HG03103 (cell line): ENCODE results near the gene TMEM259.

Experiments used
- ATAC-seq: cut with Tn5 transposase; IDR thresholded peaks from one replicate; pipeline ENCODE4 v1.9.1; 2021; ENCODE audit warnings: low read depth; ENCODE audit not compliant: unreplicated experiment

Gene TMEM259

GRCh38 chr19:990746-991145 is 30.2 kb downstream of the TMEM259 start:
- ATAC-seq, result no peak

DNA sequence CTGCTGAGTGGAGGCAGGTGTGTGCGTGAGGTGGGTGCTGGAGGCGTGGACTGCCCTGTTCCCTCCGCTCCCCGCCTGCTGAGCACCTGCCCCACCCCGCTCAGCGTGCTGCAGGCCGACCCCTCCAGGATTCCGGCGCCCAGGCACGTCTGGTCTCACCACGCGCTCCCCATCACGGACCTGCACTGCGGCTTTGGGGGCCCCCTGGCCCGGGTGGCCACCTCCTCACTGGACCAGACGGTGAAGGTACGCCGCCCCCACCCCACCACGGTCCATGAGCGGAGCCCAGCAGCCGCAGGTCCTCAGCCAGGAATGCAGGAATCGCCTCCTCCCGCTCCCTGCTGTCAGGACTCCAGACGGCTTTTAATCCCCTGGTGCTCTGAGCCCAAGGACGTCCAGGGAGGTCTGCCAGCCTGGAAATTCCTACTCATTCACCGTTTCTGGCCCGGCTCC is 30.8 kb downstream of the TMEM259 start:
- no peak for ATAC-seq

- ATAC-seq, result no peak
Measured at GRCh38 chr19:989381-990081, 31.4 kb downstream of the TMEM259 start.

GRCh38 chr19:988510-988909 is 32.4 kb downstream of the TMEM259 start:
- no peak for ATAC-seq

- no peak for ATAC-seq
Measured at GRCh38 chr19:988081-988480, 32.8 kb downstream of the TMEM259 start.

DNA sequence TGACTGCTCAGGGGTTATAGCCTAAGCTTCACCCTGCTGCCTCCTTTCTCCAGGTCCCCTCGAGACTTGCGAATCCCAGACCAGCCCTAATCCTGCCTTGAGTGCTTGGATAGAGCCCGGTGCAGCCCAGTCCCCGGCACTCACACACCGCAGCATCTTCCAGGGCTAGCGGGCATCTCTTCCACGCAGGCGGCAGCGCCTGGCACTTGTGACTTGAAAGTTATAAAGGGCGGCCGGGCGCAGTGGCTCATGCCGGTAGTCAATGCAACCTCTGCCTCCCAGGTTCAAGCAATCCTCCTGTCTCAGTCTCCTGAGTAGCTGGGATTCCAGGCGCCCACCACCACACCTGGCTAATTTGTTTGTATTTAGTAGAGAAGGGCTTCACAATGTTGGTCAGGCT is 34.8 kb downstream of the TMEM259 start:
- ATAC-seq, result no peak

GRCh38 chr19:984165-984967 is 36.6 kb downstream of the TMEM259 start, which contains the start of gene WDR18:
Gene WDR18, plus strand, starts transcription at chr19:984345. Its CDS starts 9 bp downstream, at chr19:984354.
- ATAC-seq, result peak; percentile 64

DNA sequence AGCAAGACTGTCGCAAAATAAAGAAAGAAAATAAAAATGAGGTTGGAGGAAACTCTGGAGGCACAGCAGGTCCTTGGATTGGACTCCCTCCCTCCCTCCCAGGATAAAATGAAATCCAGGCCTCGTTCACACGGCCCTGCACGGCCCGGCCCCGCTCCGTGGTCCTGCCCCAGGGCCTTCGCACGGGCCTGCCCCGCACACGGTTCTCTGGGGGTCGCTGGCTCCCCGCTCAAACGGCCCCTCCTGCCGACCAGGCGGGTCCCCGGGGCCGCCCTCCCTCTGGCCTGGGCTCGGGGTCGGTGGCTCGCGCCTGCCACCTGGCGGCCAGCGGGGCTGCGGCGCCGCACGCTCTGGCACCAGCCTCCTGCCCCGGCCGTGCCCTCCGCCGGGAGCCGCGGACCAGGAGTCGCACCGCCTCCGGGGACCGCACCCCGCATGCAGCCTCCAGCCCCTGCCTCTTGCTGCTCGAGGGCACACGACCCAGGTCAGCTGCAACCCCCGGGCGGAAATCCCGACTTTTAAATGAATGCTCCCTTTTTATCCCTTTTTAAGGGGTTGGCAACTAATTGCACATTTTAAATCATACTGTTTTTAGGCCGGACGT is 38.3 kb downstream of the TMEM259 start:
- ATAC-seq, result no peak

DNA sequence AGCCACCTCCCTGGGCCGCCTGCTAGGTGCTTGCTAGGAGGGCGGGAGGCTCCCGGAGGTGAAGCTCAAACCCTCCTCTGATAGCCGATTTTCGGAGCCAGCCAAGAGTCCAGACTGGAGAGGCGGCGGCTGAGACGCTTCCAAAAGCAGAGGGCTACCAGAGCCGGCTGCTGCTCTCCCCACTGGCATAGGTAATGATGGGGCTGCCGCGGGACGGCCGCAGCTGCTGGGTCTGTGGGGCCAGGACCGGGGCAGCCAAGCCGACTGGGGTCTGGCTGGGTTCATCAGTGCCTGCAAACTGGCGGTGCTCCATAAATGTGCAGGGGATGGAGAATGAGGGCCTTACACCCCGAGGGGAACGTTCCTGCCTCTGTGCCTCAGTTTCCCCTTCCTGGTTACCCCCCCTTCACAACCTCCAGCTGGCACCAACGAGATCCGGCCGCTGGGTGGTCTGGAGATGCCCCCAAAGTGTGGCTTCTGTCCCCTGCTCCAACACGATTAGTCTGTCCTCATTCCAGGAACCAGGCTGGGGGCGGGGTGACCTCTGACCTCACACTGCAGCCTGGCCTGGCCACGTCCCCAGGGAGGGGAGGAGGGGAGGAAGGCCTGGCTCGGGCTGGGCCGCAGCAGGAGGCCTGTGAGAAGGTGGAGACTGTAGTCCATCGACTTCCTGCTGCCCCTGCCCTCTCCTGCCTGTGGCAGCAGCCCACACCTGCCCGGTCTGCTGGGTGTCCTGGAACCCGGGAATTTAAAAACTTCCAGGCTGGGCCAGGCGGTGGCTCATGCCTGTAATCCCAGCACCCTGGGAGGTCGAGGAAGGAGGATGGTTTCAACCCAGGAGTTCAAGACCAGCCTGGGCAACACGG is 40.6 kb downstream of the TMEM259 start:
- ATAC-seq, result no peak

- ATAC-seq, result no peak
Measured at GRCh38 chr19:979318-979741, 41.6 kb downstream of the TMEM259 start.

DNA sequence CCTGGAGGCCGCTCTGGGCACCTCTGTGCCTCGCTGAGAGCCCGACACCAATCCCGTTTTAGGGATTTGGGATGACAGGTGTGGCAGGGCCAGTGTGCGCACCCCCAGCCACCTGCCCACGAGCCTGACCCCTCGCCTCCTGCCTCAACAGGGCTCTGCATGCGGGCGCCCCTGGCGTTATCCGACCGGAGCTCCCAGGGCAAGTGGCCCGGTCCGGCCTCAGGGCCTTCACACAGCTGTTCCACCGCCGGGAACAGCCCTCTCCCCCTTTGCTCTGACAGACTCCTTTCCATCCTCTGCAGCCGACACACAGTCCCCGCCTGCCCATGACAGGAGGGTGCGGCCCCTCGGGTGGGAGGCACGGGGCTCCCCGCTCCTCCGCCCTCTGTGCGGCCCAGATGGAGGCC is 43.9 kb downstream of the TMEM259 start:
- ATAC-seq, result no peak

- no peak for ATAC-seq
Measured at GRCh38 chr19:976476-976875, 44.4 kb downstream of the TMEM259 start.

GRCh38 chr19:974564-975257 is 46.2 kb downstream of the TMEM259 start:
- no peak for ATAC-seq

DNA sequence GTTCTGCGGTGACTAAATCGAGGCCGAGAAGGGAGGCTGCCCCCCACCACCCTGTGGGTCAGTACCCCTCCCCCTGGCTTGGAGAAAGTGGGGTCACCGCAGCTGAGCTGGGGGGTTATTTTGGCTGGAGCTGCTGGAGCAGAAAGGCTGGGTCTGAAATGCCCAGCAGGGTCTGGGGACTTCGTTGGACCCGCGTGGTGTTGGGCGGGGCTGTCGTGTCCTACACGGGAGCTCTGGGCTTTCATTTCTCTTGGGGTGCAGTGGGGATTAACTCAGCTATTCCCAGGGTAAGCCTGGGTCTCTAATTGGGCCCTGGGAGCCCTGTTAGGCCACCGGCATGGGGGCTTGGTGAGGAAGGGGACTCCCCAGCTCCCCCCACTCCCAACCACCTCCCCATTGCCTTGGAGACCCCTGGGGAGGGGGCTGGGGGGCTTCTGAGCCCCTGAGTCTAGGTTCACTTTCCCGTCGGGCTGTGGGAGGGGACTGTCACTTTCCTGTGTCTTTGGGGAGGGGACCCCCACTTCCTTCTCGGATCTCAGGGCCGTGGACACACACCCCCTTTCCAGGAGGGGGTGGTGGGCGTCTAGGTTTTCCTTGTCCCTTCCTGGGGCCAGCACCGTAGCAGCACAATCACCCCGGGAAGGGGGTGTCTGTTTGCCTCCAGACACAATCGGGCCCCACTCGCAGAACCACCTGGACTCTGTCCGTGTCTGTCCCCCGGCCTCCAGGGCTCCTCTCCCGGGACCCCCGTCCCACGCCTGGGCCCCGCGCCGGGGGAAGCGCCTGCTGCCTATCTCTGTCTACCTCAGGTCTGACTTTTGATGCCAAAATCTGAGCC is 47.0 kb downstream of the TMEM259 start:
- ATAC-seq, result no peak

GRCh38 chr19:972281-972680 is 48.6 kb downstream of the TMEM259 start:
- ATAC-seq, result no peak

- no peak for ATAC-seq
Measured at GRCh38 chr19:971795-972194, 49.1 kb downstream of the TMEM259 start.

DNA sequence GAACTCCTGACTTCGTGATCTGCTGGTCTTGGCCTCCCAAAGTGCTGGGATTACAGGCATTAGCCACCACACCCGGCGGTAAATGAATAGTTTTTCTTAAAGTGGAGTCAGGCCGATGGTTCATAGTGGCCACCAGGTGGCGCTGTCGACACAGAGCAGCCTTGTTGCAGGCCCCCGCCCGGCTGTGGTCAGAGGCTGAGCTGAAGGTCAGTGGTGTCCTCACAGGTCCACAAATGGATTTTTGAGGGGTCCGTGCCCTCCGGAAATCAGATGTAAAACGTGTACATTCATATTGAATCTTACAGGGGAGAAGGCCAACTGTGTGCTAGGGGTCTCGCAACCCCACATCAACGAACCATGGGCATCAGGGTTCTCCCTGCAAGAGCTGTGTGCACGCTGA is 50.2 kb downstream of the TMEM259 start:
- ATAC-seq, result no peak

GRCh38 chr19:966485-967088 is 54.3 kb downstream of the TMEM259 start:
- ATAC-seq, result no peak
